ENCODE results near the gene FLOT1.
"Not testable (repeated sequence)": the region's sequence is repeated elsewhere in the genome, so short reads cannot be mapped to it uniquely, and the experiment has no call there.

FLOT1 gene

GRCh38 chr6:30725713-30726505 is 16.6 kb downstream of the FLOT1 start:
- peak overlapping the region; percentile 95 for H3K27ac ChIP-seq
- no peak for DNase-seq (ENCODE audit: low read depth, low spot score)

DNA sequence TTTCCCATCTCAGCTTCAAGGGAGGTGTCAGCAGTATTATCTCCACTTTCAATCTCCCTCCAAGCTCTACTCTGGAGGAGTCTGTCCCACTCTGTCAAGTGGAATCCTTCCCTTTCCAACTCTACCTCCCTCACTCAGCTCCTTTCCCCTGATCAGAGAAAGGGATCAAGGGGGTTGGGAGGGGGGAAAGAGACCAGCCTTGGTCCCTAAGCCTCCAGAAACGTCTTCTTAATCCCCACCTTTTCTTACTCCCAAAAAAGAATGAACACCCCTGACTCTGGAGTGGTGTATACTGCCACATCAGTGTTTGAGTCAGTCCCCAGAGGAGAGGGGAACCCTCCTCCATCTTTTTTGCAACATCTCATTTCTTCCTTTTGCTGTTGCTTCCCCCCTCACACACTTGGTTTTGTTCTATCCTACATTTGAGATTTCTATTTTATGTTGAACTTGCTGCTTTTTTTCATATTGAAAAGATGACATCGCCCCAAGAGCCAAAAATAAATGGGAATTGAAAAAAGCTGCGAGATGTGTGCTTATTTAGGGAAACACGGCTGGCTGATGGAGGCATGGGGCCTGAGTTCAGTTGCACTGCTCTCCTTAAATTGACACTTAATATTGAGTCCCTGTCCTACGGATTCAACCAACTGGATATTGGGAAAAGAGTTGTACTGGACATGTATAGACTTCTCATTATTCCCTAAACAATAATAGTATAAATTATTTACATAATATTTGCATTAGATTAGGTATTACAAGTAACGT is 17.4 kb downstream of the FLOT1 start:
- no peak for DNase-seq (ENCODE audit: low read depth, low spot score)
- H3K27ac ChIP-seq: peak overlapping the region; percentile 95

DNA sequence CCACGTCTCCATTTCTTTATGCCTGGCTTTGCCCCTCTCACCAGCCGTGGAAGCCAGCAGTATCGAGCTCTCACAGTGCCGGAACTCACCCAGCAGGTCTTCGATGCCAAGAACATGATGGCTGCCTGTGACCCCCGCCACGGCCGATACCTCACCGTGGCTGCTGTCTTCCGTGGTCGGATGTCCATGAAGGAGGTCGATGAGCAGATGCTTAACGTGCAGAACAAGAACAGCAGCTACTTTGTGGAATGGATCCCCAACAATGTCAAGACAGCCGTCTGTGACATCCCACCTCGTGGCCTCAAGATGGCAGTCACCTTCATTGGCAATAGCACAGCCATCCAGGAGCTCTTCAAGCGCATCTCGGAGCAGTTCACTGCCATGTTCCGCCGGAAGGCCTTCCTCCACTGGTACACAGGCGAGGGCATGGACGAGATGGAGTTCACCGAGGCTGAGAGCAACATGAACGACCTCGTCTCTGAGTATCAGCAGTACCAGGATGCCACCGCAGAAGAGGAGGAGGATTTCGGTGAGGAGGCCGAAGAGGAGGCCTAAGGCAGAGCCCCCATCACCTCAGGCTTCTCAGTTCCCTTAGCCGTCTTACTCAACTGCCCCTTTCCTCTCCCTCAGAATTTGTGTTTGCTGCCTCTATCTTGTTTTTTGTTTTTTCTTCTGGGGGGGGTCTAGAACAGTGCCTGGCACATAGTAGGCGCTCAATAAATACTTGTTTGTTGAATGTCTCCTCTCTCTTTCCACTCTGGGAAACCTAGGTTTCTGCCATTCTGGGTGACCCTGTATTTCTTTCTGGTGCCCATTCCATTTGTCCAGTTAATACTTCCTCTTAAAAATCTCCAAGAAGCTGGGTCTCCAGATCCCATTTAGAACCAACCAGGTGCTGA is 18.4 kb downstream of the FLOT1 start:
- H3K27ac ChIP-seq: peak overlapping the region; percentile 95
- DNase-seq (ENCODE audit: low read depth, low spot score): not testable (repeated sequence)

- H3K27ac ChIP-seq: peak overlapping the region; percentile 95
- not testable (repeated sequence) for DNase-seq (ENCODE audit: low read depth, low spot score)
Observed at GRCh38 chr6:30723159-30723842, 19.2 kb downstream of the FLOT1 start.

- no peak for DNase-seq (ENCODE audit: low read depth, low spot score)
- H3K27ac ChIP-seq: peak overlapping the region; percentile 95
Observed at GRCh38 chr6:30722280-30723112, 20.0 kb downstream of the FLOT1 start.

DNA sequence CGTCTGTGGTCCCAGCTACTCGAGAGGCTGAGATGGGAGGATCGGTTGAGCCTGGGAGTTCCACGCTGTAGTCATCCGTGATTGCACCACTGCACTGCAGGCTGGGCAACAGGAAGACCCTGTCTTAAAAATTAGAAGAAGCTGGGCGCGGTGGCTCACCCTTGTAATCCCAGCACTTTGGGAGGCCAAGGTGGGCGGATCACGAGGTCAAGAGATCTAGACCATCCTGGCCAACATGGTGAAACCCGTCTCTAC is 20.5 kb downstream of the FLOT1 start:
- not testable (repeated sequence) for DNase-seq (ENCODE audit: low read depth, low spot score)
- peak overlapping the region; percentile 95 for H3K27ac ChIP-seq

GRCh38 chr6:30721198-30722024 is 21.1 kb downstream of the FLOT1 start:
- DNase-seq (ENCODE audit: low read depth, low spot score): no peak
- H3K27ac ChIP-seq: peak overlapping the region; percentile 95

DNA sequence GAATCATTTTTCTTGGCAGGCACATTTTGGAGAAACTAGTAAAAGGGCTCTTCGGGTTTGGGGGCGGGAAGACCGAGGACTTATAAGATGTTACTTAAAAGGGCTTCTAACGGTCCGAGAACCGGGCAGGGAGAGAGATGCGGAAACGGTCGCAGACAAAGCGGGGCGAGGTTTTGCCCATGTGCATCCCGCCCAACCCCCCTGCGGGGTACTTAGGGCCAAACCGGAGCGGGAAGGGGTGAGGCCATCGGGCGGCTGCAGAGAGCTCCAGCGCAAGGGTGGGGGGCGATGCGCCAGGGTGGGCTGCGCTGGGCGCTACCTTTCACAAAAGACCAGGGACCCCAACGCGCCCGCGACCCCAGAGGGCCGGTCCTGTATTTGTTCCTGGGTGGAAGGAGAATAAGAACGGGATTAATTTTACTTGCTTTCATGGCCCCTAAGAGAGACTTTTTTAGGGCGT is 21.7 kb downstream of the FLOT1 start:
- peak overlapping the region; percentile 95 for H3K27ac ChIP-seq
- no peak for DNase-seq (ENCODE audit: low read depth, low spot score)

DNA sequence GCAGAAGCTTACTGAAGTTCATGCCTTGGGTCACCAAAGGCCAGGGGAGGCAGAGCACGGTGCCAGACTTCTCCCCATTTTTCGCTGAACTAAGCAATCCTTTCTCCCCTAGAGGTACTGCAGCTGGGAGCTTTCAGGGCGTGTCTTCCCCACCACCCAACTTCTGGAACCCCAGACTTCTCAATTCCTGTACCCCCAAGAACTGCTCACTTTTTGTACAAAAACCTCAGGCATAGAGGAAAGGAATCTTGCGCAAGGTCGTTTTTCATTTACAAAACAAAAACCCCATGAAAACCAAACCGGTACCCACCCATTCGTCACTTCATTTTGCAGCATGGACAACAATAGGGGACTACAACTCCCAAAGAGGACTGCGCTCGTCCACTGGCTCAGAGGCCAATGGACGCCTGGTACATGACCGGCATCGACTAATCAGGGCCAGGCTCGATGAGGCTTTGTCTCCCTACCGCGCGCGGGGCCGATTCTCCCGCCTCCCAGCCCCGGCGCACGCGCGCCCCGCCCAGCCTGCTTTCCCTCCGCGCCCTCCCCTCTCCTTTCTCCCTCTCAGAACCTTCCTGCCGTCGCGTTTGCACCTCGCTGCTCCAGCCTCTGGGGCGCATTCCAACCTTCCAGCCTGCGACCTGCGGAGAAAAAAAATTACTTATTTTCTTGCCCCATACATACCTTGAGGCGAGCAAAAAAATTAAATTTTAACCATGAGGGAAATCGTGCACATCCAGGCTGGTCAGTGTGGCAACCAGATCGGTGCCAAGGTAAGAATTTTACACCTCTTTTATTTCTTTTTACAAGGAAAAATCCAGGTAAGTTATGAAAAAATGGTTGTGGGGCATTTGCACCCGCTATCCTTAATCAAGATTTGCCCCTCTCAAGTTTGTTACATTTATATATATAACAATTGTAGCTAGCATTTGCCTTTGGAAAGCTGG is 22.4 kb downstream of the FLOT1 start, which contains the start of gene TUBB:
Gene TUBB (plus strand): TSS at position 562 of the 947 bp plus-strand sequence. CDS start 155 bp downstream, at position 717.
- peak; percentile 88 for DNase-seq (ENCODE audit: low read depth, low spot score)
- H3K27ac ChIP-seq: peak within 1 kb of the TSS; percentile 95

- peak overlapping the region; percentile 95 for H3K27ac ChIP-seq
- DNase-seq (ENCODE audit: low read depth, low spot score): no peak
Observed at GRCh38 chr6:30719356-30719755, 23.1 kb downstream of the FLOT1 start.

DNA sequence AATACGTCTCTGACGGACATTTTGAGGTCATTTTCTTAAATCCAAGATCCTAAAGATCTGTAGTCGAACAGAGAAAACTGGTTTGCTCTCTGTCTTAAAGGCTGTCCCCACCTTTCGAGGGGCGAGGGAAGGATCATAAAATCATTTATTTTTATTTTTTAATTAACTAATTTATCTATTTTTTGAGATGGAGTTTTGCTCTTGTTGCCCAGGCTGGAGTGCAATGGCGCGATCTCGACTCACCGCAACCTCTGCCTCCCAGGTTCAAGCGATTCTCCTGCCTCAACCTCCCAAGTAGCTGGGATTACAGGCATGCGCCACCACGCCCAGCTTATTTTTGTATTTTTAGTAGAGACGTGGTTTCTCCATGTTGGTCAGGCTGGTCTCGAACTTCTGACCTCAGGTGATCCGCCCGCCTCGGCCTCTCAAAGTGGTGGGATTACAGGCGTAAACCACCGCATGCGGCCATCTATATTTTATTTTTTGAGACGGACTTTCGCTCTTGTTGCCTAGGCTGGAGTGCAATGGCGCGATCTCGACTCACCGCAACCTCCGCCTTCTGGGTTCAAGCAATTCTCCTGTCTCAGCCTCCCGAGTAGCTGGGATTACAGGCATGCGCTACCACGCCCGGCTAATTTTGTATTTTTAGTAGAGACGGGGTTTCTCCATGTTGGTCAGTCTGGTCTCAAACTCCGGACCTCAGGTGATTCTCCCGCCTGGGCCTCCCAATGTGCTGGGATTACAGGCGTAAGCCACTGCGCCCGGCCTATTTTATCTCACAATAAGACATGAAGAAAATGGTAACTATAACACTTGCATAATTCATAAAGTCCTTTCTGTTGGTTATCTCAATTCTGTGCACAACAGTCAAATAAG is 24.4 kb downstream of the FLOT1 start:
- not testable (repeated sequence) for DNase-seq (ENCODE audit: low read depth, low spot score)
- peak overlapping the region; percentile 95 for H3K27ac ChIP-seq

- peak; percentile 100 for DNase-seq (ENCODE audit: low read depth, low spot score)
- H3K27ac ChIP-seq: peak within 1 kb of the TSS; percentile 95
Observed at GRCh38 chr6:30717129-30717844, 25.2 kb downstream of the FLOT1 start, which contains the start of gene MDC1. TSS of gene MDC1 (minus strand) at chr6:30717281. CDS start at chr6:30715175, 2,106 bp downstream.

GRCh38 chr6:30716879-30717128 is 25.7 kb downstream of the FLOT1 start:
- no peak for DNase-seq (ENCODE audit: low read depth, low spot score)
- peak overlapping the region; percentile 95 for H3K27ac ChIP-seq

DNA sequence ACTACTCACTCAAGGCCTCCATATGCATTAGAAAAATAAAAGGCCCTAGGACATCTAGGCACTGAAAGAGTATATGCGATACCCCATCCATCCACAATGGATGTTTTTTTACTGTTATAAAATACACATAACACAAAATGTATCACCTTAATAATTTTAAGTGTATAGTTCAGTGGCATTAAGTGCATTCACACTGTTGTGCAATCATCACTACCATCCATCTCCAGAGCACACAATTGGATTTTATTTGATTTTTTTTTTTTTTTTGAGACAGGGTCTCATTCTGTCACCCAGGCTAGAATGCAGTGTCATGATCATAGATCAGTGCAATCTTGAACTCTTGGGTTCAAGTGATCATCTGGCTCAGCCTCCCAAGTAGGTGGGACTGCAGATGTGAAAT is 28.2 kb downstream of the FLOT1 start:
- no peak overlapping the region for H3K27ac ChIP-seq
- no peak for DNase-seq (ENCODE audit: low read depth, low spot score)

GRCh38 chr6:30712441-30712945 is 30.0 kb downstream of the FLOT1 start:
- DNase-seq (ENCODE audit: low read depth, low spot score): no peak
- H3K27ac ChIP-seq: no peak overlapping the region
